A673 (cell line): ENCODE data around the gene VSIR.

Experiments
- EZH2 ChIP-seq: fragments of 200-600 bp; sonication (generic); IDR thresholded peaks from 2 replicates; pipeline ENCODE4 v1.6.1; 2017; ENCODE audit warnings: borderline replicate concordance, low read depth, mild to moderate bottlenecking, mixed read lengths, antibody characterized with exemption, low read length; ENCODE audit not compliant: poor library complexity, severe bottlenecking
- TF ChIP-seq, protein P1 (sequence below): fragments of 300-800, 200-600 bp; sonication (generic); conservative IDR thresholded peaks from 2 replicates; pipeline ENCODE4 v1.5.1; 2017; ENCODE audit warnings: low read depth, mild to moderate bottlenecking, antibody characterized with exemption, low read length, moderate library complexity, mixed read lengths

DNA sequence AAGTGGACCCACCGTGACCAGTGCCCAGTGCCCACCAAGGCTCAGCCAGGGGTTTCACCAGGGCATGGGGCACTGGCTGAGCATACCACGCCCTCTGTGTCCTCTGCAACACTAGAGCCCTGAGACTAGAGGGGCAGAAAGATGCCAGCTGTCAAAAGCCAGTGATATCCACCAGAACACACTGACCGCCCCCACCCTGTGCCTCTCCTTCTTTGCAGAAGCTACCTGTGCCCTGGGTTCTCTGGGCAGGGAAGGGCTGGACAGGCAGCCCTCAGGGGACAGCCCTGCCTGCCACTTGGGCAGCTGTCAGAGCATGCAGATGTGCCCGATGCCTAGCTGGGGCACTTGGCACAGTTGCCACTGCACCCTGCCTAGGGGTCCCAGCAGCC, 494 bp downstream of the VSIR start:
- TF ChIP-seq, protein P1, sequence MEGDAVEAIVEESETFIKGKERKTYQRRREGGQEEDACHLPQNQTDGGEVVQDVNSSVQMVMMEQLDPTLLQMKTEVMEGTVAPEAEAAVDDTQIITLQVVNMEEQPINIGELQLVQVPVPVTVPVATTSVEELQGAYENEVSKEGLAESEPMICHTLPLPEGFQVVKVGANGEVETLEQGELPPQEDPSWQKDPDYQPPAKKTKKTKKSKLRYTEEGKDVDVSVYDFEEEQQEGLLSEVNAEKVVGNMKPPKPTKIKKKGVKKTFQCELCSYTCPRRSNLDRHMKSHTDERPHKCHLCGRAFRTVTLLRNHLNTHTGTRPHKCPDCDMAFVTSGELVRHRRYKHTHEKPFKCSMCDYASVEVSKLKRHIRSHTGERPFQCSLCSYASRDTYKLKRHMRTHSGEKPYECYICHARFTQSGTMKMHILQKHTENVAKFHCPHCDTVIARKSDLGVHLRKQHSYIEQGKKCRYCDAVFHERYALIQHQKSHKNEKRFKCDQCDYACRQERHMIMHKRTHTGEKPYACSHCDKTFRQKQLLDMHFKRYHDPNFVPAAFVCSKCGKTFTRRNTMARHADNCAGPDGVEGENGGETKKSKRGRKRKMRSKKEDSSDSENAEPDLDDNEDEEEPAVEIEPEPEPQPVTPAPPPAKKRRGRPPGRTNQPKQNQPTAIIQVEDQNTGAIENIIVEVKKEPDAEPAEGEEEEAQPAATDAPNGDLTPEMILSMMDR, result no peak
- TF ChIP-seq EZH2, result no peak
